Natural killer cell treated with Interleukin-12 subunit alpha and Interleukin-12 subunit beta and Interleukin-15 and Interleukin-18, amount 100 ng/mL, for 72 hours (primary cell): ENCODE results near the gene ACOXL. TPM values are rescaled to one million over a fixed set of nuclear protein-coding genes. Genes with fewer than 3 reads are reported as not detected.

Experiments used
- ATAC-seq, 2 donors: fragments of 150-1000 bp; cut with Tn5 transposase in 1 of 2; sonication (Bioruptor Pico), chemical (Tn5 transposase) in 1 of 2; 2 replicates each; pipeline ENCODE4 v1.10.0; 2021
- DNase-seq: peaks from one replicate; pipeline ENCODE4 v3.0.0; 2022; ENCODE audit warnings: low spot score
- H3K27ac Mint-ChIP-seq, 2 donors: 1 replicate in 1 of 2; 2 replicates in 1 of 2; pipeline ENCODE4 v1.8.0; 2022; ENCODE audit warnings: mixed read lengths in 2 of 2, mild to moderate bottlenecking in 1 of 2, moderate library complexity in 1 of 2
- H3K27me3 Mint-ChIP-seq, 2 donors: 1 replicate in 1 of 2; 2 replicates in 1 of 2; pipeline ENCODE4 v1.8.0; 2022; ENCODE audit warnings: mixed read lengths in 2 of 2
- H3K36me3 Mint-ChIP-seq: one replicate; pipeline ENCODE4 v1.8.0; 2022; ENCODE audit warnings: mixed read lengths
- H3K4me1 Mint-ChIP-seq, 2 donors: 1 replicate in 1 of 2; 2 replicates in 1 of 2; pipeline ENCODE4 v1.8.0; 2022; ENCODE audit warnings: low read depth in 2 of 2, mixed read lengths in 2 of 2, mild to moderate bottlenecking in 1 of 2
- H3K4me3 Mint-ChIP-seq: one replicate; pipeline ENCODE4 v1.8.0; 2022; ENCODE audit warnings: mixed read lengths
- H3K9me3 Mint-ChIP-seq: 2 replicates; pipeline ENCODE4 v1.8.0; 2022; ENCODE audit warnings: mixed read lengths
- total RNA-seq, 2 donors: library from RNA; stranded (reverse); gene quantifications; one replicate each; pipeline ENCODE4 v1.2.3, GENCODE V29; 2022

The ACOXL gene
- total RNA-seq, 2 donors from 2014 or later = 1.4 to 2.5 TPM

DNA sequence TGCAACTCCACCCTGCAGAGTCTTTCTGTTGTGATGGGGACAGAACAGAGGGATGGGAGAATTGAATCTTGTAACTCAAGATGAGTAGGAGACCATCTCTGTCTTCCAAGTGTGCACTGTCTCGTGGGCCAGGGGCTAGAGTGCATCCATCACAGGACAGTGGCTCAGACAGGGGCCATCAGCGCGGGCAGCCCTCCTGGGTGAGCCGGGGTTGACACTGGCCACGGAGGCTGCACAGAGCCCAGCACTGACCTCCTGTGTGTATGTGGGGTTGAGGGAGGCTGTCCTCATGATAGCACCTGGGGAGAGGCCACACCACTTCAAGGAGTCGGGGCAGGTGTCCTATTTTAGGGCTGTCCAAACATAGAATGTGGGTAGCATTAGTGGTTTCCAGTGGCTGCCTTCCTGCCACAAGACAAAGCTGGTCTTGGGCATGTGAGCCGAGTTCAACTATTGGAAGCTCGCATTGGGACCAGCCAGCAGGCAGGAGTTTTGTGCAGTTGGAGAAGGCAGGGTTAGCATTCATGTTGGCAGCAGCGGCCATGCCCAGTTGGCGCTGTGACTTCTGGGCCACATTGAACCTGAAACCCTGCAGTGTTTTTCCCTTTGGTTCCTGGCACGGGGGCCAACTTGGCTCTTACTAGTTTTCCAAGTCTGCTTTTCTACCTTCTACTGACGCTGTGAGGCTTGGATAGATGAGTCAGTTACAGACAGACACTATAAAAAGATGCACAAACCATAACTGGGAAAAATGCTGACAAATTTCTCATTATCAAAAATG, 45.3 kb downstream of the ACOXL start:
- Mint-ChIP-seq H3K36me3 (no peaks in the 10 kb centered on the region), H3K4me1 (peaks cover 0 to 2% of the 10 kb centered on the region in 2 donors), H3K9me3 (no peaks in the 10 kb centered on the region), H3K4me3 (no peak overlapping the region), H3K27ac (no peak overlapping the region), H3K27me3 (peaks cover 27 to 55% of the 10 kb centered on the region in 2 donors)
- DNase-seq (no peak), ATAC-seq (no peak)

DNA sequence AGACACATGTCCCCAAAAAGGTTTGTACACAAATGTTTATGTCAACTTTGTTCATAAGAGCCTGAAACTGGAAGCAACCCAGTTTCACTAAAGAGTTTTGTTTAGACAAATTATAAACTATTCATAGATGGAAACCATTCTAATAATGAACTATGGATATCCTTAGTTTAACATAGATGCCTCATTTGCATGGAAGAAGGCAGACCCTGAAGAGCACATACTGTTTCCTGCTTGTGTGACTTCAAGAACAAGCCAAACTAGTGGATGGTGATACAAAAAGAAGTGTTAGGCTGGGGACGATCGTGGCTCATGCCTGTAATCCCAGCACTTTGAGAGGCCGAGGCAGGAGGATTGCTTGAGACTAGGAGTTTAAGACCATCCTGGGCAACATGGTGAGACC, 48.1 kb downstream of the ACOXL start:
- peaks cover 34 to 54% of the 10 kb centered on the region in 2 donors for H3K27me3 Mint-ChIP-seq
- ATAC-seq = no peak

DNA sequence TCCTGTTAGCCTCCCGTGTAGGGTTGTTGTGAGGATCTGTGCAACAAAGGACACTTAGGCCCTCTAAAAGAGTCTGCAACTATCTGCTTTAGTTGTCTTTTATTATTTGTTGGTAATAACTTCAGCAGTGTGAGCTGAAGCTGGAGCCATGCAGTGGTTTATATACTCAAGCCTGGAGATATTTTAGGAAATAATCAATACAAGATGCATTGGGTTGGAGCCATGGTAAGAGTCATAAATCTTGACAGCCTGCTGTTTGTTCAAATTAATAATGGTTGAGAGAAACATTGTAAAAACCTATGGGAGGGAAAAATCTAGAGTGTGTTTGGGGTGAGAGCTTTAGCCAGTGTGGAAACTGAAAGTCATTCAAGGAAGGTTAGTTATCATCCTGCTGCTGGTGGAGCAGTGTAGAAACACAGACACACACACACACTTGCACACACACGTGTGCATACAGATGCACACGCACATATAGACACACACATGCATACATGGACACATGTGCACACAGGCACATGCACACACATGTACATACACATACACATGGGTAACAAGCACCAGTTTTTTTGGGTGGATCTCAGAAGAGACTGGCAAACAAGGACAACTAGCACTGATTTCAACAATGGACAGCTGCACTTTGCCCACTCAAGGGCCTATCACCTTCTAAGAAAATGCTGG, 51.0 kb downstream of the ACOXL start:
- no peak for DNase-seq
- peaks cover 0 to 6% of the 10 kb centered on the region in 2 donors for H3K4me1 Mint-ChIP-seq
- no peaks in the 10 kb centered on the region for H3K9me3 Mint-ChIP-seq
- peaks cover 32 to 61% of the 10 kb centered on the region in 2 donors for H3K27me3 Mint-ChIP-seq
- peaks cover 12% of the 10 kb centered on the region for H3K36me3 Mint-ChIP-seq
- ATAC-seq = no peak
- H3K27ac Mint-ChIP-seq = no peak overlapping the region
- no peak overlapping the region for H3K4me3 Mint-ChIP-seq

More for the DNA sequence above, 48.1 kb downstream of the ACOXL start:
- Mint-ChIP-seq H3K9me3 (no peaks in the 10 kb centered on the region), H3K4me1 (peaks cover 0 to 7% of the 10 kb centered on the region in 2 donors), H3K27ac (no peak overlapping the region), H3K4me3 (no peak overlapping the region), H3K36me3 (peaks cover 1% of the 10 kb centered on the region)
- no peak for DNase-seq

DNA sequence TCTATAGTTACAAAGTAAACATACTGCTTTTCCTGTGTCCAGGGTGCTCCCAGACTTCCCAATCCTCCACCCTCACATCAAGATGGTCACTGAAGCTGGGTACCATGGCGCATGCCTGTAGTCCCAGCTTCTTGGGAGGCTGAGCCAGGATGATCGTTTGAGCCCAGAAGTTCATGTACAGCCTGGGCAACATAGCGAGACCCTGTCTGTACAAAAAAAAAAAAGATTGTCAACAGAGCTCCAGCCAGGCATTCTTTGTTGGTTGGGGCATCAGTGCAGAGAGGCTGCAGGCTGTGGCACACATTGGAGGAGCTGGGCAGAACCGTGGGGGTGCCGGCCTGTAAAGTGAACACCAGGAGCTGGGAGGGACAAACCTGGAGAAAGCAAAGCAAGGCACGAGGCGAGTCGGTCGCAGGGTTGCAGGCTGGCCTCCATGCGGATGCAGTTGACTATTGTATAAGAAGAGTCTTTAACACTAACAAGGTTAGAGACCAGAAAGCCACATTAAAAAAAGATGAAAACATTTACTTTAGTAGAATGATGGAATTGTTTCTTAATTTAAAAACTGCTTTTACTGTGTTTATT, 51.8 kb downstream of the ACOXL start:
- H3K9me3 Mint-ChIP-seq = no peaks in the 10 kb centered on the region
- H3K27ac Mint-ChIP-seq = no peak overlapping the region
- H3K4me3 Mint-ChIP-seq = no peak overlapping the region
- peaks cover 31 to 53% of the 10 kb centered on the region in 2 donors for H3K27me3 Mint-ChIP-seq
- DNase-seq (no peak), ATAC-seq (no peak)
- peaks cover 0 to 5% of the 10 kb centered on the region in 2 donors for H3K4me1 Mint-ChIP-seq
- H3K36me3 Mint-ChIP-seq = peaks cover 12% of the 10 kb centered on the region

DNA sequence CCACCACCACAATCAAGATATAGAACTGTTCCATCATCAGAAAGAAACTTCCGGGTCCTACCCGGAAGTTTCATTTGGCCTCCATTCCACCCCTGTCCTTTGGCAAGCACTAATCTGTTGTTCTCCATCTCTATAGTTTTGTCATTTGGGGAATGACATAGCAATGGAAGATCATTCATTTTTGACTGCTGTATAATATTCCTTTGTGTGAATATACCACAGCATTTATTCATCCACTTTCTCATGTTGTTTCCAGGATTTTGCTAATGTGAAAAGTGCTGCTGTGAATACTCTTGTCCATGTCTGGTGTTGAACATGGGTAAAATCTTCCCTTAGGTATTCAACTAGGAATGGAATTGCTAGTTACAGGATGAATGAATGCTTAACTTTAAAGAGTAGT, 53.1 kb downstream of the ACOXL start:
- ATAC-seq (no peak), DNase-seq (no peak)
- peaks cover 30 to 49% of the 10 kb centered on the region in 2 donors for H3K27me3 Mint-ChIP-seq
- H3K36me3 Mint-ChIP-seq = peaks cover 12% of the 10 kb centered on the region
- no peak overlapping the region for H3K27ac Mint-ChIP-seq
- no peak overlapping the region for H3K4me3 Mint-ChIP-seq
- peaks cover 0 to 5% of the 10 kb centered on the region in 2 donors for H3K4me1 Mint-ChIP-seq
- H3K9me3 Mint-ChIP-seq = no peaks in the 10 kb centered on the region

DNA sequence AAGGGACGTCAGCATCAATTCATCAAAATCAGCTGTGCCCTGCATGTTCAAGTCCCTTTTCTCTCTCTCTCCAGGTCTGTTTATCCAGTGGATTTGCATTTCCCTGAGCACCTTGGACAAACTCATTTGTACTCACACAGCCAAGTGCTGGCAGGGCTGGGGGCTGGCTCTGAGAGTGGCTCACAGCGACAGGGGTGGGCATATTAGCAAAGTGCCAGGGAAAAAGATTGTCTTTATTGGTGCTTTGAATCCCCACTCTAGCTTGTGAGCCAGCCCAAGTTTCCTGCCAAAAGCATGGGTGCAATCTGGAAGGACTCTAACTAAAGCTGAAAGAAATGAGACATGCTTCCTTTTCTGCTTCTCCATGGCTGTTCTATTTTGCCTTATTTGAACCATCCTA, 56.6 kb downstream of the ACOXL start:
- Mint-ChIP-seq H3K27me3 (peaks cover 29 to 54% of the 10 kb centered on the region in 2 donors), H3K4me3 (no peak overlapping the region), H3K36me3 (peaks cover 12% of the 10 kb centered on the region), H3K9me3 (no peaks in the 10 kb centered on the region), H3K4me1 (peaks cover 3 to 4% of the 10 kb centered on the region in 2 donors), H3K27ac (no peak overlapping the region)
- no peak for DNase-seq
- ATAC-seq = no peak

DNA sequence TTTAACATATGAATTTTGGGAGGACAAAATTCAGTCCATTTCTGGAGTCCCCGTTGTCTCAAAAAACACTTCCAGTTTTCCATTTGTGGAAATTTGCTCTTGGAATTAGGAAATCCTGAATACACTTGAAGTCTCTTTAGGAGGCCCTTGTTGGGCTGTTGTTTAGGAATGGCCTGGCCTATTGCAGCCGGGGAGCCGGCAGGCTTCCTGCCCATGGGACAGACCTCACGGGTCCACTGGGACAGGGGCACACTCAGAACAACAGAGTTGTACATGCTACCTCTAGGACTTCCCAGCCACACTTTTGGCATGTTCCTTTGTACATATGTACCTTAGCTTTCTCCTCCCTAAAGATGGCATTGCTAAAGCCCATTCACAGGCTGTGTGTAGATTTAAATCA, 57.3 kb downstream of the ACOXL start:
- H3K27me3 Mint-ChIP-seq = peaks cover 27 to 60% of the 10 kb centered on the region in 2 donors
- peaks cover 12% of the 10 kb centered on the region for H3K36me3 Mint-ChIP-seq
- no peaks in the 10 kb centered on the region for H3K9me3 Mint-ChIP-seq
- DNase-seq (no peak), ATAC-seq (no peak)
- no peak overlapping the region for H3K4me3 Mint-ChIP-seq
- no peak overlapping the region for H3K27ac Mint-ChIP-seq
- peaks cover 3 to 4% of the 10 kb centered on the region in 2 donors for H3K4me1 Mint-ChIP-seq

DNA sequence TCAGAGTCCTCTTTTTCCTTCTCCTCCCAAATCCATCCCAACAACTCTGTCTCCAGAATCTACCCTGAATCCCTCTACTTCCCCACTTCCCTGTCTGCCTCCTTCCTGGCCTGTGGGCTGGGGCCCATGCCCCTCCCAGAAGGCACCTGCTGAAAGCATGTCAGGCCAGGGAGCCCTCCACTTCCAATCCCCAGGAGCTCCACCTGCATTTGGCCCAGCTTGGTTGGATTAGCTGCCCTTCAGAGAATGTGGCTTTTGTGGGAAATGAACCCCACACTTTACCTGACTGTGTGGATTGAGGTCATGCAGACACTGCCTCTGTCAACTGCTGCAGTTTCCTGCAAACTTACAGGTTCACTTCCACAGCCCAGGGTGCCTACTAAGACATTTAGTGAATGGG, 58.5 kb downstream of the ACOXL start:
- H3K36me3 Mint-ChIP-seq = peaks cover 6% of the 10 kb centered on the region
- no peaks in the 10 kb centered on the region for H3K9me3 Mint-ChIP-seq
- H3K27ac Mint-ChIP-seq = peak overlapping the region; percentile 48 to 78
- H3K27me3 Mint-ChIP-seq = peaks cover 22 to 63% of the 10 kb centered on the region in 2 donors
- DNase-seq (no peak), ATAC-seq (no peak)
- H3K4me3 Mint-ChIP-seq = no peak overlapping the region
- peaks cover 3 to 4% of the 10 kb centered on the region in 2 donors for H3K4me1 Mint-ChIP-seq

DNA sequence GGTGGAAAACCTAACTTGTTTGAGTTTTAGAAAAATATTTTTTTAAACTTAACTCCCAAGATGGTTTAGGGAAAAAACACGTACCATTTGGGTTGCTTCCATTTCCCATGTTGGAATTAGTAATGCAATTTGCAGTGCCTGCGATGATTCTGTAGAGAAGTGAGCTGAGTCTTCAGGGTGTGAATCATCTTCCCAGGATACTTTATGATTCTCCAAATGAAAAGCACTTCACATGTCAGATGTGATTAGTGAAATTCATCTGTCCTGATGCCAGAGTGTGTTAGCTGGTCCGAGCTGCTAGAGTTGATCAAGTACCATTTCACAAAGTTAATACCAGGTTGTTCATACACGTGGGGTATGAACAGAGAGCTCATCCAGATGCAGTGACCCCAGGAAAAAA, 59.1 kb downstream of the ACOXL start:
- no peak for ATAC-seq
- no peaks in the 10 kb centered on the region for H3K9me3 Mint-ChIP-seq
- H3K27ac Mint-ChIP-seq = no peak overlapping the region
- H3K4me3 Mint-ChIP-seq = no peak overlapping the region
- H3K4me1 Mint-ChIP-seq = peaks cover 3 to 4% of the 10 kb centered on the region in 2 donors
- peaks cover 4% of the 10 kb centered on the region for H3K36me3 Mint-ChIP-seq
- peaks cover 20 to 62% of the 10 kb centered on the region in 2 donors for H3K27me3 Mint-ChIP-seq
- DNase-seq = no peak

DNA sequence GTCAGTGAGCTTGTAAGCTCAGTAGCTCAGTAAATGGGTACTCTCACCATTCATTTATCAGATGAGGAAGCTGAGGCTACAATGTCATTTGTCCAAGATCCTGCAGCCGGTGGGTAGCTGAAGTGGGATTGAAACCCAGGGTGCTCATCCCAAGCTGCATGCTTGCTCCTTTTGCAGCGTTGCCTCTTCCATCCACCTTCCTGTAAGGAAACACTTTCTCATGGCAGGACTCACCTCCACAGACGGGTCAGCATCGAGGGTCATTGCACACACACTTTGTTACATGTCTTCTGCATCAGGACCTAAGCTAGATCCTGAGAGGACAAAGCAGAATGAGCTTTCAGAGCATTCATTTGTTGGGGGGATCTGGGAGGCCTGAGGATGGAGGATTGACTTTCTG, 60.7 kb downstream of the ACOXL start:
- ATAC-seq = no peak
- no peaks in the 10 kb centered on the region for H3K9me3 Mint-ChIP-seq

DNA sequence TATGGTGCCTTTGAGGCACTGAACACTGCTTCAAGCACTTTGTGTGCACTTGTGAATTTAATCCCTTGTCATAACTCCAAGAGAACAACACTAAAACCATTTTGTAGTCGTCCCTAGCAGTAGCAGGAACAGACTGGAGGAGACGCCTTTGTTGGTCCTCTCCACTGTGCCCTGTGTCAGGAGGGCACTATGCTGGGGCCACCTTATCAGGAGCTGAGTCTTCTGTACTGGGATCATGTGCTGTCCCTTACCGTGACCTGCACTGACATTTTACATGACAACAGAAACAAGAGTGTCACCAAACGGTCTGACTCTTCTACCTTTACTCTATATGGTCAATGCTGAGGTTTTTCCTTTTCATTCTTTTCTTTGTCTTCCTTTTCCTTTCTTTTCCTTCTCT, 62.0 kb downstream of the ACOXL start:
- Mint-ChIP-seq H3K27ac (no peak overlapping the region), H3K36me3 (no peaks in the 10 kb centered on the region), H3K27me3 (peaks cover 18 to 57% of the 10 kb centered on the region in 2 donors), H3K4me1 (peaks cover 3 to 4% of the 10 kb centered on the region in 2 donors), H3K9me3 (no peaks in the 10 kb centered on the region), H3K4me3 (no peak overlapping the region)
- no peak for DNase-seq
- no peak for ATAC-seq

More for the DNA sequence above, 60.7 kb downstream of the ACOXL start:
- Mint-ChIP-seq H3K4me1 (peaks cover 3 to 4% of the 10 kb centered on the region in 2 donors), H3K27me3 (peaks cover 16 to 60% of the 10 kb centered on the region in 2 donors), H3K4me3 (no peak overlapping the region), H3K27ac (no peak overlapping the region), H3K36me3 (no peaks in the 10 kb centered on the region)
- DNase-seq = no peak

DNA sequence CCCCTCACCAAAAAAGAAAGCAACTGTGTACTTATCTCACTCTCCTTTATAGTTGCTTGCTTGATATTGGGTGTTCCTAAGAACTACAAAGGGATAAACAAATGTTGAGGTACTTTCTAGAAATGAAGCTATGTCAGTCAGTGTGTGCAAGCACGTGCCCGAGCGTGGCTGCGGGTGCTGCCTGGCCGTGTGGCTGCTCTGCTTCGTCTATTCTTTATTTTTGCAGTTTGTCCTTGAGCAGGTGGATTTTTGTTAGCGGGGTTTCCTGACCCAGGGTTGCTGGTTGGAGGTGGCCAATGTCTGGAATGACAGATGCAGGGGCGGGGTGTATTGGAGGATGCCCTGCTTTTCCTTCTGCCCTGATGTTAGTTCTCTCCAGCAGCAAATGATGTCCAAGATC, 62.6 kb downstream of the ACOXL start:
- no peak for ATAC-seq
- Mint-ChIP-seq H3K27ac (no peak overlapping the region), H3K4me1 (peaks cover 3 to 4% of the 10 kb centered on the region in 2 donors), H3K9me3 (no peaks in the 10 kb centered on the region), H3K36me3 (no peaks in the 10 kb centered on the region), H3K4me3 (no peak overlapping the region), H3K27me3 (peaks cover 15 to 52% of the 10 kb centered on the region in 2 donors)
- no peak for DNase-seq

DNA sequence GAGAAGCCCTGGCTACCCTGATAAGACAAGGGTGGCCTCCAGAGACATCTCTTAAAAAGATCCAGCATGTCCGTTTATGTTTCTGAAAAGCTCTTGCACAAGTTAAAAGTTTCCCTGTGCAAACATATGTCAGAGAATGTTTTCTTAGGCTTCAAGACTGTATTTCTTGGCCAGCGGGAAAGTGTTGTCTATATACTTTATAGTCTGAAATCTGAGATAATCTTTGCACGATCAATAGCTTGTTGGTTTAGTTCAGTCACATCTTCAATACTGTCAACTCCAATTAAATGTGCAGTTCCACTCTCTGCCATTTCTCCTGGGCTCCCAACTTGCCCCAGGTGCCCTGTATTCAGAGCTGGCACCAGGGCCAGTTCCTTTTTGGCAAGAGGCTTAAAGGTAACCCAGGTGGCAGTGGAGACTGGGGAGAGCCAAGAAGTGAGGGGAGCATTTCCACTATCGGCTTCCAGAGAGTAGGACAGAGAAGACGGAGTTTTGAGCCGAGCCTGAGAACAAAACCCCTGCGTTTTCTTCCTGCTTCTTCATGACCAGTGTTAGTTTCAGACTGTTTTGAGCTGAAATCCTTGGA, 64.4 kb downstream of the ACOXL start:
- peaks cover 15 to 47% of the 10 kb centered on the region in 2 donors for H3K27me3 Mint-ChIP-seq
- ATAC-seq (no peak), DNase-seq (no peak)
- H3K9me3 Mint-ChIP-seq = no peaks in the 10 kb centered on the region
- H3K36me3 Mint-ChIP-seq = no peaks in the 10 kb centered on the region
- H3K4me3 Mint-ChIP-seq = no peak overlapping the region
- H3K4me1 Mint-ChIP-seq = peaks cover 5 to 6% of the 10 kb centered on the region in 2 donors
- H3K27ac Mint-ChIP-seq = peak overlapping the region in 1 of 2 donors; percentile 47
